Kidney epithelial cell (primary cell): ENCODE results near the gene AAMDC. TPM values are rescaled to one million over a fixed set of nuclear protein-coding genes. Genes with fewer than 3 reads are reported as not detected.

Experiments
- DNase-seq: peaks from one replicate; pipeline ENCODE4 v3.0.0-alpha.2; 2010; ENCODE audit warnings: low read depth
- H3K27me3 ChIP-seq: 2 replicates; pipeline ENCODE4 v1.6.0; 2011; ENCODE audit warnings: low read length; ENCODE audit not compliant: control insufficient read depth, insufficient read depth
- H3K36me3 ChIP-seq: 2 replicates; pipeline ENCODE4 v1.5.1; 2011; ENCODE audit warnings: low read length; ENCODE audit not compliant: control insufficient read depth, insufficient read depth
- H3K4me3 ChIP-seq: 2 replicates; pipeline ENCODE4 v1.5.1; 2011; ENCODE audit warnings: low read depth, mild to moderate bottlenecking, control low read depth, low read length
- total RNA-seq: library from RNA; depleted of rRNA; stranded (reverse); fragments of >200 nt; gene quantifications from 2 replicates; pipeline ENCODE4 v1.2.3, GENCODE V29; 2015
- TF ChIP-seq, protein P1 (sequence below): IDR thresholded peaks from 2 replicates; pipeline ENCODE4 v1.5.1; 2011; ENCODE audit warnings: mild to moderate bottlenecking, moderate library complexity, low read length, control low read depth, inconsistent platforms; ENCODE audit not compliant: insufficient read depth, poor library complexity, severe bottlenecking

AAMDC gene
- total RNA-seq, 1 donor from 2014 or later = 12.4 TPM

DNA sequence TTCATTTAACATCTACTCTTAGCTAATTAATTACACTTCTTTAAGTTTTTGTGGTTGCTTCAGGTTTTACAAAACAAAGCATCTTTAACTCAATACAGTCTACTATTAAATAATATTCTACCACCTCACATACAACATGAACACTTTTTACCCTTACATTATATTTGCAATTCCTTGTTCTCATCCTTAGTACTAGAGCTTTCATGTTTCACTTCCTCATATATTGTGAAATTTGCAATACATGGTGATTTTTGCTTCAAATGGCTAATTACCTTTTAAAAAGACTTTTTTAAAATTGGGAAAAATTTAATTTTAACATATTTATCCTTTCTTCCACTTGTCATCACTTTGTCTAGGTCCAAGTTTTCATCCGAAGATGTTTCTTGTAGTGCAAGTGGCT lies 37.9 kb upstream of the AAMDC start:
- TF ChIP-seq, protein P1, sequence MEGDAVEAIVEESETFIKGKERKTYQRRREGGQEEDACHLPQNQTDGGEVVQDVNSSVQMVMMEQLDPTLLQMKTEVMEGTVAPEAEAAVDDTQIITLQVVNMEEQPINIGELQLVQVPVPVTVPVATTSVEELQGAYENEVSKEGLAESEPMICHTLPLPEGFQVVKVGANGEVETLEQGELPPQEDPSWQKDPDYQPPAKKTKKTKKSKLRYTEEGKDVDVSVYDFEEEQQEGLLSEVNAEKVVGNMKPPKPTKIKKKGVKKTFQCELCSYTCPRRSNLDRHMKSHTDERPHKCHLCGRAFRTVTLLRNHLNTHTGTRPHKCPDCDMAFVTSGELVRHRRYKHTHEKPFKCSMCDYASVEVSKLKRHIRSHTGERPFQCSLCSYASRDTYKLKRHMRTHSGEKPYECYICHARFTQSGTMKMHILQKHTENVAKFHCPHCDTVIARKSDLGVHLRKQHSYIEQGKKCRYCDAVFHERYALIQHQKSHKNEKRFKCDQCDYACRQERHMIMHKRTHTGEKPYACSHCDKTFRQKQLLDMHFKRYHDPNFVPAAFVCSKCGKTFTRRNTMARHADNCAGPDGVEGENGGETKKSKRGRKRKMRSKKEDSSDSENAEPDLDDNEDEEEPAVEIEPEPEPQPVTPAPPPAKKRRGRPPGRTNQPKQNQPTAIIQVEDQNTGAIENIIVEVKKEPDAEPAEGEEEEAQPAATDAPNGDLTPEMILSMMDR = no peak
- Histone ChIP-seq H3K36me3 (no peaks in the 10 kb centered on the region), H3K27me3 (no peaks in the 10 kb centered on the region), H3K4me3 (no peak overlapping the region)
- no peak for DNase-seq

DNA sequence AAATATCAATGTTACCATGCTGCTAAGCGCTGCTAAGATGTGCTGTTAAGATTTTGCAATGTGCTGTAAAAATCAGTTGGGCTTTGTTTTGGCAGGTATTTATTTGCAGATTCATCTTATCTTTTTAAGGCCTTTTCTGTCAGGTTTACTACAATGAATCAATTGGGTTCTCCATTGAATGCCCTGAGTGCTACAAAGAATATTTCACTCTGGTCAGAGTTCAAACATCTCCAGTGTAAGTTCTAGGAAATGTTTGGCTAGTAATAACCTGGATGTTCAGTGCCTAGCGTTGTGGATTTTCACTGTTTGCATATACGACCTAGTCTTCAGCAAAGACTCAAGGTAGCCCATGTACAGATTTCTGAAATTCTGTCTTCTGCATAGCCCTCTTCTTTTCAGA lies 36.4 kb upstream of the AAMDC start:
- Histone ChIP-seq H3K36me3 (no peaks in the 10 kb centered on the region), H3K27me3 (no peaks in the 10 kb centered on the region), H3K4me3 (no peak overlapping the region)
- TF ChIP-seq, protein P1 = no peak
- no peak for DNase-seq

DNA sequence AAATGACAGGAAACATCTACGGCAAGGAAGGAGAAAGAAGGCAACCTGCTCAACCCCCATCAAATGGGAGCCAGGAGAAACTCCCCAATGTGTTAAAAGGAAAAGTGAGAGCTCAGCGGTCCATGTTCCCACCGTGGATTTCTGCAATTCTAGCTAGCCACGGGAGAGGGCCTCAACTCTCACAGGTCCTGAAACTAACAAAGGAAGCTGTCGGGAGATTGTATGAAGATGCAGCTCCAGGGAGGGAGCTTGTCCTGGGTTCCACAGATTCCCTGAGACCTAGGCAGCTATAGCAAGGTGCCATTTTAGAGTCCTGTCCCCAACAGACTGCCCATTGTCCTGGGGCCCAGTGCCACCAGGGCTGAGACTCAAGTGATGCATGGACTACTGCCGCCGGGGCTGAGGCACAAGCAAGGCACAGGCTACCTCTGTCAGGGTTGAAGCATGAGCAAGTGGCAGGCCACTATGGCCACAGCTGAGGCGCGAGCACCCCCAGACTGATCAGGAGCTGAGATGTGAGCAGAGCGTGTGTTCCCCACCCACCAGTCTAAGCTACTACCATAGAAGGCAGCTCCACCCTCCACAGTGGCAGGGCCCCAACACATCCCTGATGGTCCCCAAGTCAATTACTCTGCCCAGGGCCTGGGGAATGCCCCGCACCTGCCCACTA lies 31.7 kb upstream of the AAMDC start:
- Histone ChIP-seq H3K36me3 (no peaks in the 10 kb centered on the region), H3K27me3 (no peaks in the 10 kb centered on the region), H3K4me3 (no peak overlapping the region)
- no peak for DNase-seq
- TF ChIP-seq, protein P1 = no peak

DNA sequence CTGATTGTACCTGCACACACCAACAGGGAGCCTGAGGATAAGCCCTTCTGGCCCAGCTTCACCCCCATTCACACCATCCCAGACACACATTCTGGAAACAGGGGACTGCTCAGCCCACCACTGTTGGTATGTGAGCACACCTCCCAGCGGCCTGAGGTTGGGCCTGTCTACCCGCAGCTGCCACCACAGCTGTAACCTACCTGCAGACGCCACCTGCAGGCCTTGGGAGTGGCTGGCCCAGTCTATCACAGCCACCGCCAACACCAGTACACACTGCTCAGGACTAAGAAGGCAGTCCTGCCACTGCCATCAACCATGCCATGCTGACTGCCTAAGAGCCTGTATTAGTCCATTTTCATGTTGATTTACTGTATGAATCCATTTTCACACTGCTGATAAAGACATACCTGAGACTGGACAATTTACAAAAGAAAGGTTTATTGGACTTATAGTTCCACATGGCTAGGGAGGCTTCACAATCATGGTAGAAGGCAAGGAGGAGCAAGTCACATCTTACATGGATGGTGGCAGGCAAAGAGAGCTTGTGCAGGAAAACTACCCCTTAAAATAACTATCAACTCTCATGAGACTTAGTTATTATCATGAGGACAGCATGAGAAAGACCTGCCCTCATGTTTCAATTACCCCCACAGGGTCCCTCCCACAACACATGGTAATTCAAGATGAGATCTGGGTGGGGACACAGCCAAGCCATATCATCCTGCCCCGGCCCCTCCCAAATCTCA lies 31.0 kb upstream of the AAMDC start:
- Histone ChIP-seq H3K4me3 (no peak overlapping the region), H3K36me3 (no peaks in the 10 kb centered on the region), H3K27me3 (no peaks in the 10 kb centered on the region)
- no peak for DNase-seq
- TF ChIP-seq, protein P1 = no peak

DNA sequence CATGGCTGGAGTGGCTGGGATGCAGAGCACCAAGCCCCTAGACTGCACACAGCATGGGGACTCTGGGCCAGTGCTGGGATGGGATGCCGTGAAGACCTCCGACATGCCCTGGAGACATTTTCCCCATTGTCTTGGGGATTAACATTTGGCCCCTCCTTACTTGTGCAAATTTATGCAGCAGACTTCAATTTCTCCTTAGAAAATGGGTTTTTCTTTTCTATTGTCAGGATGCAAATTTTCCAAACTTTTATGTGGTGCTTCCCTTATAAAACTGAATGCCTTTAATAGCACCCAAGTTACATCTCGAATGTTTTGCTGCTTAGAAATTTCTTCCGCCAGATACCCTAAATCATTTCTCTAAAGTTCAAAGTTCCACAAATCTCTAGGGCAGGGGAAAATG lies 29.6 kb upstream of the AAMDC start:
- Histone ChIP-seq H3K27me3 (no peaks in the 10 kb centered on the region), H3K36me3 (no peaks in the 10 kb centered on the region), H3K4me3 (no peak overlapping the region)
- DNase-seq = no peak
- TF ChIP-seq, protein P1 = no peak
